ENCODE results near the gene FMN1. TPM values are rescaled to one million over a fixed set of nuclear protein-coding genes. Genes with fewer than 3 reads are reported as not detected.

FMN1 gene
- total and polyA plus RNA-seq, 11 donors: 0.61 to 10.6 (median 3.6) TPM

- TF ChIP-seq POLR2A (IDR thresholded peaks at IDR 0.05): no peak
- no peak for TF ChIP-seq CTCF (IDR thresholded peaks at IDR 0.05)
- Histone ChIP-seq H3K4me1 (no peaks in the 10 kb centered on the region), H3K4me3 (no peak overlapping the region), H3K27ac (no peak overlapping the region), H3K27me3 (peaks cover 0 to 7% (median 0%) of the 10 kb centered on the region in 9 donors), H3K36me3 (no peaks in the 10 kb centered on the region), H3K9me3 (no peaks in the 10 kb centered on the region)
- ATAC-seq (no peak), DNase-seq (no peak)
- 64 to 96% (median 86%) methylated on average over 1 of the region's 1 CpG for whole genome bisulfite sequencing, 4 donors
- intact Hi-C loops (cut with DNase I): loop anchor here in 1 of 10 donors (10.0 kb wide), 2 partner anchors 121 to 161 kb away; no protein-coding TSS in a partner anchor
Measured at GRCh38 chr15:32833379-32833821, 361.1 kb downstream of the FMN1 start.

GRCh38 chr15:32831485-32831884 lies 363.0 kb downstream of the FMN1 start:
- TF ChIP-seq CTCF (IDR thresholded peaks at IDR 0.05) (no peak), POLR2A (IDR thresholded peaks at IDR 0.05) (no peak)
- H3K4me1 ChIP-seq: no peaks in the 10 kb centered on the region
- intact Hi-C loops (cut with DNase I): loop anchor here in 1 of 10 donors (10.0 kb wide), 2 partner anchors 123 to 163 kb away; no protein-coding TSS in a partner anchor
- H3K36me3 ChIP-seq: no peaks in the 10 kb centered on the region
- H3K27me3 ChIP-seq: peaks cover 0 to 6% (median 0%) of the 10 kb centered on the region in 9 donors
- WGBS, 4 donors: 59 to 76% (median 64%) methylated on average over 1 of the region's 1 CpG
- H3K27ac ChIP-seq: no peak overlapping the region
- H3K9me3 ChIP-seq: no peaks in the 10 kb centered on the region
- no peak for ATAC-seq
- no peak for DNase-seq
- no peak overlapping the region for H3K4me3 ChIP-seq

GRCh38 chr15:32830241-32830640 lies 364.3 kb downstream of the FMN1 start:
- H3K27me3 ChIP-seq: peaks cover 0 to 6% (median 0%) of the 10 kb centered on the region in 9 donors
- H3K27ac ChIP-seq: no peak overlapping the region
- H3K9me3 ChIP-seq: no peaks in the 10 kb centered on the region
- H3K4me3 ChIP-seq: no peak overlapping the region
- H3K36me3 ChIP-seq: no peaks in the 10 kb centered on the region
- WGBS, 4 donors: 56 to 73% (median 69%) methylated on average over 1 of the region's 1 CpG
- intact Hi-C loops (cut with DNase I): loop anchor here in 1 of 10 donors (10.0 kb wide), 2 partner anchors 125 to 165 kb away; no protein-coding TSS in a partner anchor
- no peak for DNase-seq
- no peaks in the 10 kb centered on the region for H3K4me1 ChIP-seq
- no peak for ATAC-seq
- TF ChIP-seq POLR2A (IDR thresholded peaks at IDR 0.05) (no peak), CTCF (IDR thresholded peaks at IDR 0.05) (no peak)

GRCh38 chr15:32829436-32829835 lies 365.1 kb downstream of the FMN1 start:
- ATAC-seq (no peak), DNase-seq (no peak)
- Histone ChIP-seq H3K36me3 (no peaks in the 10 kb centered on the region), H3K27ac (no peak overlapping the region), H3K4me3 (no peak overlapping the region), H3K27me3 (peaks cover 0 to 6% (median 0%) of the 10 kb centered on the region in 9 donors), H3K4me1 (no peaks in the 10 kb centered on the region), H3K9me3 (no peaks in the 10 kb centered on the region)
- intact Hi-C loops (cut with DNase I): no loop called here
- 75 to 87% (median 80%) methylated on average over 2 of the region's 2 CpGs for WGBS, 4 donors
- no peak for TF ChIP-seq CTCF (IDR thresholded peaks at IDR 0.05)
- no peak for TF ChIP-seq POLR2A (IDR thresholded peaks at IDR 0.05)
